GM19240 (cell line): ENCODE measurements around the gene ALG2.
A peak's percentile ranks its signal among the peaks of the same experiment; 100 is the strongest.
"Not testable (repeated sequence)": the region's sequence is repeated elsewhere in the genome, so short reads cannot be mapped to it uniquely, and the experiment has no call there.

Source experiments
- DNase-seq: peaks from one replicate; pipeline ENCODE4 v3.0.0; 2011; ENCODE audit warnings: low spot score; ENCODE audit not compliant: insufficient read length

Gene ALG2

GRCh38 chr9:99237849-99238248 lies 16.1 kb upstream of the ALG2 start:
- not testable (repeated sequence) for DNase-seq

- DNase-seq, result no peak
Measured at GRCh38 chr9:99237356-99237755, 15.6 kb upstream of the ALG2 start.

- peak; percentile 39 for DNase-seq
Measured at GRCh38 chr9:99235926-99236634, 14.3 kb upstream of the ALG2 start.

GRCh38 chr9:99235069-99235468 lies 13.3 kb upstream of the ALG2 start:
- DNase-seq, result no peak

- no peak for DNase-seq
Measured at GRCh38 chr9:99234618-99235017, 12.9 kb upstream of the ALG2 start.

GRCh38 chr9:99231711-99232110 lies 10.0 kb upstream of the ALG2 start:
- DNase-seq, result no peak

- no peak for DNase-seq
Measured at GRCh38 chr9:99230206-99230605, 8.5 kb upstream of the ALG2 start.

- no peak for DNase-seq
Measured at GRCh38 chr9:99226054-99226453, 4.3 kb upstream of the ALG2 start.

- DNase-seq, result no peak
Measured at GRCh38 chr9:99224445-99224844, 2.7 kb upstream of the ALG2 start.

GRCh38 chr9:99222416-99223270 lies 901 bp upstream of the ALG2 start:
- DNase-seq, result no peak

GRCh38 chr9:99221266-99221620 lies 499 bp downstream of the ALG2 start:
- no peak for DNase-seq

GRCh38 chr9:99220011-99220410 lies 1.7 kb downstream of the ALG2 start:
- DNase-seq, result no peak

GRCh38 chr9:99216073-99216472 lies 5.7 kb downstream of the ALG2 start:
- no peak for DNase-seq

- DNase-seq, result no peak
Measured at GRCh38 chr9:99213197-99213596, 8.5 kb downstream of the ALG2 start.

GRCh38 chr9:99211746-99212145 lies 10.0 kb downstream of the ALG2 start:
- no peak for DNase-seq

GRCh38 chr9:99210572-99210971 lies 11.2 kb downstream of the ALG2 start:
- no peak for DNase-seq

GRCh38 chr9:99201603-99202002 lies 20.1 kb downstream of the ALG2 start:
- DNase-seq, result no peak

GRCh38 chr9:99199938-99200539 lies 21.7 kb downstream of the ALG2 start:
- DNase-seq, result no peak

GRCh38 chr9:99197987-99198386 lies 23.8 kb downstream of the ALG2 start:
- no peak for DNase-seq

- no peak for DNase-seq
Measured at GRCh38 chr9:99197124-99197630, 24.6 kb downstream of the ALG2 start.

GRCh38 chr9:99196484-99196883 lies 25.3 kb downstream of the ALG2 start:
- DNase-seq, result not testable (repeated sequence)

- no peak for DNase-seq
Measured at GRCh38 chr9:99193466-99193821, 28.3 kb downstream of the ALG2 start.
